ENCODE data around the gene ARHGAP26. TPM values are rescaled to one million over a fixed set of nuclear protein-coding genes. Genes with fewer than 3 reads are reported as not detected.
A peak's percentile ranks its signal among the peaks of the same experiment; 100 is the strongest.

The ARHGAP26 gene
- total and polyA plus RNA-seq, 2 donors (not counting 3 experiments of a cell fraction or from before 2014, with no cell fraction given), result 3.1 to 16.2 TPM

GRCh38 chr5:142746532-142747433 lies 23.4 kb upstream of the ARHGAP26 start:
- H3K4me1 ChIP-seq (ENCODE audit: control insufficient read depth, extremely low read depth, insufficient read depth, low read length), result peaks cover 36% of the 10 kb centered on the region
- ChIA-PET POLR2A (no interaction called here), CTCF (interaction anchor here (2.1 to 5.1 kb wide), 7 partner anchors 21 to 142 kb away, joined by 9 to 41 read pairs (median 33); partner anchors contain the start of gene ARHGAP26)
- no peaks in the 10 kb centered on the region for H3K9me3 ChIP-seq (replicated peaks; ENCODE audit: control insufficient read depth, insufficient read depth, low read length)
- no peaks in the 10 kb centered on the region for H4K20me1 ChIP-seq (replicated peaks; ENCODE audit: control insufficient read depth, extremely low read depth, insufficient read depth, low read length)
- H3K36me3 ChIP-seq (ENCODE audit: control insufficient read depth in 2 of 2, extremely low read depth in 1 of 2, insufficient read depth in 2 of 2, low read length in 2 of 2), result no peaks in the 10 kb centered on the region
- DNase-seq (ENCODE audit: low read depth, low spot score), result no peak
- intact Hi-C loops (cut with micrococcal nuclease) (no loop called here), dilution Hi-C loops (cut with MboI; ENCODE audit: extremely low pct_ligation_motif_present, low sequenced_read_pairs) (no loop called here)
- FAIRE-seq, result no peak
- H3K4me3 ChIP-seq (replicated peaks in 1 of 3; ENCODE audit: insufficient read depth in 1 of 3, low read depth in 1 of 3, low read length in 3 of 3), result no peak overlapping the region
- no peaks in the 10 kb centered on the region for H3K79me2 ChIP-seq (ENCODE audit: control insufficient read depth, insufficient read depth, low read length)
- no peak overlapping the region for H3K4me2 ChIP-seq (ENCODE audit: insufficient read depth, low read length)
- no peaks in the 10 kb centered on the region for H3K27me3 ChIP-seq (ENCODE audit: control insufficient read depth in 2 of 2, insufficient read depth in 2 of 2, low read length in 2 of 2)
- H3K9me1 ChIP-seq (replicated peaks; ENCODE audit: control insufficient read depth, extremely low read depth, insufficient read depth, low read length), result no peaks in the 10 kb centered on the region
- H2AFZ ChIP-seq (ENCODE audit: low read depth, low read length), result no peak overlapping the region
- no peak overlapping the region for H3K9ac ChIP-seq (replicated peaks; ENCODE audit: extremely low read depth, insufficient read depth, low read length)
- H3K27ac ChIP-seq (ENCODE audit: insufficient read depth, low read depth, low read length), result no peak overlapping the region
- TF ChIP-seq EZH2 (IDR thresholded peaks at IDR 0.05; ENCODE audit: borderline replicate concordance, low read depth, low read length, severe bottlenecking) (no peak), POLR2AphosphoS5 (IDR thresholded peaks at IDR 0.05; ENCODE audit: insufficient read depth, low read depth, low read length) (no peak)
- BruUV-seq (replicated peaks), result no TSS peak

- H3K27ac ChIP-seq (ENCODE audit: insufficient read depth, low read depth, low read length), result peak overlapping the region; percentile 57
- H3K9ac ChIP-seq (replicated peaks; ENCODE audit: extremely low read depth, insufficient read depth, low read length), result no peak overlapping the region
- H3K4me2 ChIP-seq (ENCODE audit: insufficient read depth, low read length), result no peak overlapping the region
- H3K79me2 ChIP-seq (ENCODE audit: control insufficient read depth, insufficient read depth, low read length), result no peaks in the 10 kb centered on the region
- H3K4me1 ChIP-seq (ENCODE audit: control insufficient read depth, extremely low read depth, insufficient read depth, low read length), result peaks cover 36% of the 10 kb centered on the region
- DNase-seq (ENCODE audit: low read depth, low spot score) (peak; percentile 18), FAIRE-seq (no peak)
- no peaks in the 10 kb centered on the region for H3K36me3 ChIP-seq (ENCODE audit: control insufficient read depth in 2 of 2, extremely low read depth in 1 of 2, insufficient read depth in 2 of 2, low read length in 2 of 2)
- BruUV-seq (replicated peaks), result no TSS peak
- dilution Hi-C loops (cut with MboI; ENCODE audit: extremely low pct_ligation_motif_present, low sequenced_read_pairs) (no loop called here), intact Hi-C loops (cut with micrococcal nuclease) (loop anchor here (1.0 to 2.0 kb wide), 5 partner anchors 13 to 132 kb away; no protein-coding TSS in a partner anchor)
- no peaks in the 10 kb centered on the region for H3K9me3 ChIP-seq (replicated peaks; ENCODE audit: control insufficient read depth, insufficient read depth, low read length)
- no peaks in the 10 kb centered on the region for H3K27me3 ChIP-seq (ENCODE audit: control insufficient read depth in 2 of 2, insufficient read depth in 2 of 2, low read length in 2 of 2)
- ChIA-PET POLR2A (no interaction called here), CTCF (interaction anchor here (0.7 to 5.1 kb wide), 16 partner anchors 19 to 140 kb away, joined by 3 to 41 read pairs (median 9); partner anchors contain the start of gene ARHGAP26)
- no peak for TF ChIP-seq JUN (IDR thresholded peaks at IDR 0.05; ENCODE audit: borderline replicate concordance, insufficient read depth, insufficient read length, low read depth)
- TF ChIP-seq EZH2 (IDR thresholded peaks at IDR 0.05; ENCODE audit: borderline replicate concordance, low read depth, low read length, severe bottlenecking), result no peak
- no peak for TF ChIP-seq POLR2A (IDR thresholded peaks at IDR 0.05; ENCODE audit: low read depth, low read length)
- no peak for TF ChIP-seq FOS (IDR thresholded peaks at IDR 0.05; ENCODE audit: borderline replicate concordance, insufficient read depth, low read length)
- no peak for TF ChIP-seq CTCF (IDR thresholded peaks at IDR 0.05; ENCODE audit: extremely low read depth in 1 of 2, insufficient read depth in 1 of 2, low read depth in 1 of 2, low read length in 2 of 2)
- no peak for TF ChIP-seq GATA2 (IDR thresholded peaks at IDR 0.05; ENCODE audit: insufficient read depth, insufficient read length, low read depth, low read length)
- H2AFZ ChIP-seq (ENCODE audit: low read depth, low read length), result no peak overlapping the region
- no peaks in the 10 kb centered on the region for H4K20me1 ChIP-seq (replicated peaks; ENCODE audit: control insufficient read depth, extremely low read depth, insufficient read depth, low read length)
- H3K4me3 ChIP-seq (replicated peaks in 1 of 3; ENCODE audit: insufficient read depth in 1 of 3, low read depth in 1 of 3, low read length in 3 of 3), result no peak overlapping the region
- H3K9me1 ChIP-seq (replicated peaks; ENCODE audit: control insufficient read depth, extremely low read depth, insufficient read depth, low read length), result no peaks in the 10 kb centered on the region
Measured at GRCh38 chr5:142748132-142748531, 22.0 kb upstream of the ARHGAP26 start.
